ENCODE measurements around the gene THBS4.

GRCh38 chr5:80042330-80042729, 7.2 kb downstream of the THBS4 start:
- no peak for TF ChIP-seq MXI1 (conservative IDR thresholded peaks at IDR 0.05; ENCODE audit: poor library complexity, severe bottlenecking)
- TF ChIP-seq POLR2AphosphoS5 (IDR thresholded peaks at IDR 0.05): no peak
- no peak for TF ChIP-seq CTCF (IDR thresholded peaks at IDR 0.05; ENCODE audit: poor library complexity, severe bottlenecking)
- no peak for TF ChIP-seq EZH2 (IDR thresholded peaks at IDR 0.05; ENCODE audit: borderline replicate concordance, insufficient read depth, low read length, poor library complexity, severe bottlenecking)
